Bladder microvascular endothelial cell (primary cell): ENCODE data around the gene MICU1. TPM values are rescaled to one million over a fixed set of nuclear protein-coding genes. Genes with fewer than 3 reads are reported as not detected.

Experiments used
- total RNA-seq: library from RNA; depleted of rRNA; stranded (reverse); fragments of >200 nt; gene quantifications from 2 replicates; pipeline ENCODE4 v1.2.3, GENCODE V29; 2014

The MICU1 gene
- 28.0 and 36.3 TPM in 2 replicates for total RNA-seq

GRCh38 chr10:72625608-72626443 is at the start of gene MICU1:
Gene MICU1 (minus strand): TSS chr10:72626079. CDS start chr10:72566793, 59,286 bp downstream.

GRCh38 chr10:72354356-72355213 is 271.3 kb downstream of the MICU1 start, which contains the start of gene DNAJB12:
Gene DNAJB12 (minus strand): TSS chr10:72354919. CDS start chr10:72354897, 22 bp downstream.

Other genes with a start within 250 kb of the MICU1 start
- gene MCU, start 66.1 kb upstream of the MICU1 start, total RNA-seq = 18.1 and 45.6 TPM in 2 replicates